Measurements from ENCODE around the gene HS6ST2. TPM values are rescaled to one million over a fixed set of nuclear protein-coding genes. Genes with fewer than 3 reads are reported as not detected.

HS6ST2 gene
- total RNA-seq, 1 donor = not detected

- H3K4me3 ChIP-seq (ENCODE audit: low read depth, low read length) = no peak overlapping the region
- DNase-seq (ENCODE audit: low read depth) = no peak
- TF ChIP-seq CTCF (IDR thresholded peaks at IDR 0.05; ENCODE audit: insufficient read depth, low read depth, low read length) = no peak
These were observed 367.9 kb downstream of the HS6ST2 start for GRCh38 chrX:132590350-132591026.

GRCh38 chrX:132584936-132585335, 373.5 kb downstream of the HS6ST2 start:
- no peak for DNase-seq (ENCODE audit: low read depth)
- no peak for TF ChIP-seq CTCF (IDR thresholded peaks at IDR 0.05; ENCODE audit: insufficient read depth, low read depth, low read length)

GRCh38 chrX:132576939-132577338, 381.5 kb downstream of the HS6ST2 start:
- no peak for TF ChIP-seq CTCF (IDR thresholded peaks at IDR 0.05; ENCODE audit: insufficient read depth, low read depth, low read length)
- no peak overlapping the region for H3K4me3 ChIP-seq (ENCODE audit: low read depth, low read length)
- DNase-seq (ENCODE audit: low read depth) = no peak

More at GRCh38 chrX:132584936-132585335, 373.5 kb downstream of the HS6ST2 start:
- no peak overlapping the region for H3K4me3 ChIP-seq (ENCODE audit: low read depth, low read length)

Small RNA genes within 50 kb of the gene (small RNA-seq; reads per million reads assigned to genes)
- gene RNU6-98P = 0.85 reads per million
- gene Z82205.1 = not detected

Other genes with a start within 250 kb of the HS6ST2 start
- gene USP26, start 138.5 kb upstream of the HS6ST2 start, total RNA-seq = not detected in 2 replicates